ENCODE measurements around the gene IKZF3. TPM values are rescaled to one million over a fixed set of nuclear protein-coding genes. Genes with fewer than 3 reads are reported as not detected.

The IKZF3 gene
- not detected in 2 replicates for total RNA-seq

GRCh38 chr17:39863918-39864746 lies at the start of gene IKZF3:
Gene IKZF3, minus strand, starts transcription at chr17:39864312. Its CDS starts 186 bp downstream, at chr17:39864126.

DNA sequence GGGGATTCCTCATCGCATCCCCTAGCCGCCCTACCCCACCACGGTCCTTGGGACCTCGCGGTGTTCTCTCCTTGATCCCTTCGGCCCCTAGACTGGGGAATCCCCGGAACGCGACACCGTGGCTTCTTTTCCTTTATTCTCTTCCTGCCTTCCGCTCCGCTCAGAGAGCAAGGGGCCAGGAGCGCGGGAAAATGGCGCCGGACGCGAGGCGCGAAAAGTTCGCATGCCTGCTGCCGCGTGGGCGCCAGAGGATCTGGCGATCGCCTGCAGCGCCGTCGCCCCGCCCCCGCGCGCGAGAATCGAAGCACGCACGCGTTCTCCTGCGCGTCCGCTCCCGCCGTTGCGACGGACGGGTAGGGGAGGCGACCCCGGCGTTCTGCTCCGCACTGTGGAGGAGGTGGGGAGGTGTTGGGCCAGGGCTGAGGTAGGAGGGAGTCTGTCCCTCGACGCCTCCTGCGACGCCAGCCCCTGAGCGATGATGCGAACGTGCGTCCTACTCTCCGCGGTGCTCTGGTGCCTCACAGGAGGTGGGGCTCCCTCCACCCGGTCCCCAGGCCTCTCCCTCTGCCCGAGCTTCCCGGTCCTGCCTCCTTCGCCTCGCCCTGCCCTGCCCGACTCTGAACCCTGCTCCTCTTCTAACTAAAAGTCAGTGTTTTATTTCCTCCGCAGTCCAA lies 3.9 kb upstream of the IKZF3 start, which contains the start of gene ZPBP2:
Gene ZPBP2, plus strand, starts transcription at position 323 of the 674 bp plus-strand sequence. Its CDS starts 153 bp downstream, at position 476.

GRCh38 chr17:39737760-39738567 lies 126.1 kb downstream of the IKZF3 start, which contains the start of gene GRB7:
Gene GRB7, plus strand, starts transcription at chr17:39737938. Its CDS starts 4,364 bp downstream, at chr17:39742302.

DNA sequence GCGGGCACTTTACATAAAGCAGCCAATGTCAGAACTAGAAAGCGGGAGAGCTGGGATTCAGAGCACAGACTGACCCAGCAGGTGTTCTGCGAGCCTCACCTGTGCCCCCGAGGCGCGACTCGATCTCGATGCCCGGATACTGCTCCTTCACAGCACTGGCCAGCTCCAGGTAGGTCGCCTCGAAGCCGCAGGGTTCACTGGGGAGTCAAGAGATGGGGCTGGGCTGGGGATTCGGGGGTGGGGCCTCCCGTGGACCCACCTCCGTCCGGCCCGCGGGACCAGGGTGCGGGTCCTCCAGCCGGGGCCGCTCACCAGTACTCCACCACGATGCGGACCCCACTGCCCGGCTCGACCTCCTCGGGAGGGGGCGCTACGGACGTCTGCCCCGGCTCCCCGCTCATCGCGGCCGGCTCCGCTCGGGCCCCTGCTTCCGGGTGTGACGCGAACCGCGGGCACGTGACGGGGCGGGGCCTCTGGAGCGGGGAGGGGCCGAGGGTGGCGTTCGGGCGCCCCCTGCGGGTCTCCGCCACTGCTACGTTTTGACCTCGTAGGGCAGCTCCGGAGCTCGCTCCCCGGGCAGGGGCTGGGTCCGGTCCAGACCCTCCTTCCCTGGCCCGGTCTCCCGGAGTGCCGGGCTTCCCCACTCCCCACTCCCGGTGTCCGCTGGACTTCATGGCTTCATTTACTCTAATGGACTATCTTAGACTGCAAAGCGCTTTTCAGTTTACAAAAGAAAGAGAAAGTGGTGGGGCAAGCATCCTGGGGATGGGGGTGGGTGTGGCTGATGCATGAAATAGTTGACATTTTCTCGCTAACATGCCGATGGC lies 133.8 kb downstream of the IKZF3 start, which contains the start of gene MIEN1:
Gene MIEN1, minus strand, starts transcription at position 438 of the 827 bp plus-strand sequence. Its CDS starts 37 bp downstream, at position 401.

Small RNA genes lying within 50 kb of the gene (small RNA-seq; reads per million reads assigned to genes)
- gene AC090844.1, result not detected
- not detected for gene MIR4728

Other genes with a start within 250 kb of the IKZF3 start
- 0.37 TPM in 1 of 2 replicates, not detected in the other for gene PPP1R1B, start 237.4 kb downstream of the IKZF3 start, total RNA-seq
- gene STARD3, start 227.2 kb downstream of the IKZF3 start, total RNA-seq, result 28.2 and 32.0 TPM in 2 replicates
- gene TCAP, start 199.0 kb downstream of the IKZF3 start, total RNA-seq, result 0.39 TPM in 1 of 2 replicates, not detected in the other
- gene PNMT, start 195.9 kb downstream of the IKZF3 start, total RNA-seq, result 0.37 TPM in 1 of 2 replicates, not detected in the other
- gene PGAP3, start 176.3 kb downstream of the IKZF3 start, total RNA-seq, result 5.9 and 9.9 TPM in 2 replicates
- 28.3 and 29.8 TPM in 2 replicates for gene ERBB2, start 164.2 kb downstream of the IKZF3 start, total RNA-seq
- gene MIEN1, start 133.8 kb downstream of the IKZF3 start, total RNA-seq, result 12.1 and 15.2 TPM in 2 replicates
- 0.20 and 0.37 TPM in 2 replicates for gene GRB7, start 126.4 kb downstream of the IKZF3 start, total RNA-seq
- gene ZPBP2, start 3.9 kb upstream of the IKZF3 start, total RNA-seq, result not detected in 2 replicates
- gene GSDMB, start 54.3 kb upstream of the IKZF3 start, total RNA-seq, result 3.7 and 4.0 TPM in 2 replicates
- 22.1 and 32.7 TPM in 2 replicates for gene ORMDL3, start 63.3 kb upstream of the IKZF3 start, total RNA-seq
- gene LRRC3C, start 63.4 kb upstream of the IKZF3 start, total RNA-seq, result not detected in 2 replicates
- not detected in 2 replicates for gene GSDMA, start 98.7 kb upstream of the IKZF3 start, total RNA-seq
- 121 and 155 TPM in 2 replicates for gene PSMD3, start 116.5 kb upstream of the IKZF3 start, total RNA-seq
- 2.9 and 10.2 TPM in 2 replicates for gene CSF3, start 151.1 kb upstream of the IKZF3 start, total RNA-seq
- gene MED24, start 190.1 kb upstream of the IKZF3 start, total RNA-seq, result 54.2 and 57.0 TPM in 2 replicates
- gene THRA, start 198.7 kb upstream of the IKZF3 start, total RNA-seq, result 20.2 and 21.5 TPM in 2 replicates
- 2.6 and 3.1 TPM in 2 replicates for gene NR1D1, start 236.3 kb upstream of the IKZF3 start, total RNA-seq

Measured in subcutaneous preadipocyte (primary cell).